ENCODE results near the gene DCTD. TPM values are rescaled to one million over a fixed set of nuclear protein-coding genes. Genes with fewer than 3 reads are reported as not detected.

DCTD gene
- total and polyA plus RNA-seq, 10 of the 15 experiments (the other 5 are each of a cell fraction or from before 2014, with no cell fraction given): 37.8 to 137 (median 92.1) TPM

DNA sequence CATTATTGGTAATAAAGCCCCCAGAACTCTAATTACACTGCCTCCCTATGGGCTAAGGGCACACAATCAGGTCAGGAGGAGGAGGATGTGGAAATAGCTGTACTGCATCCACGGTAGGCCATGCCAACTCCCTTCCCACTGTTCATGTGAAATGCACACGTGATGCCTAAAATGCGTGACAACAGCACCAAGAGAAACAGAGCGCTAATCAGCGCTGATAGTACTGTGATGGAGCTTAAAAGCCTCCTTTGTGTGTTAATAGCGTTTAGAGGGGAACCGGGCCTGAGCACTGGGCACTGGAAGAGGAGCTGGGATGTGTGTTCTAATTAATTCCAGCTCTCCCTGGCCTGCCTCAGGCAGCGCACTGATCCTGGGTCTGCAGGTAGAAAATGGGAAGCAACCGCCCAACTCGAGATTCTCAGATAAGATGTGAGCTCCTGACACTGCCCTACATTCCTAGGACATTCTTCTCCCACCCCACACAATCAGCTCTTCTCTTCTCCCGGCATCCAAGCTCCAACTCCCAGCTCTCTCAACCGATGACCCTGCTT lies 12.9 kb downstream of the DCTD start:
- DNase-seq (ENCODE audit: low read depth, low spot score): no peak
- no peak for TF ChIP-seq BRCA1 (IDR thresholded peaks at IDR 0.05; ENCODE audit: low read depth, low read length)
- no peak for TF ChIP-seq SPI1 (IDR thresholded peaks at IDR 0.05; ENCODE audit: borderline replicate concordance, insufficient read depth, low read depth, low read length)
- TF ChIP-seq RBBP5 (conservative IDR thresholded peaks at IDR 0.05): no peak
- TF ChIP-seq LARP7 (IDR thresholded peaks at IDR 0.05): no peak
- no peak for TF ChIP-seq SUPT20H (IDR thresholded peaks at IDR 0.05; ENCODE audit: borderline replicate concordance, control insufficient read depth, low read depth, low read length)
- TF ChIP-seq CHD4 (IDR thresholded peaks at IDR 0.05): no peak
- no peak for TF ChIP-seq ZBED1 (IDR thresholded peaks at IDR 0.05; ENCODE audit: borderline replicate concordance)
- TF ChIP-seq TARDBP (IDR thresholded peaks at IDR 0.05; ENCODE audit: borderline replicate concordance): no peak
- TF ChIP-seq, protein P1, sequence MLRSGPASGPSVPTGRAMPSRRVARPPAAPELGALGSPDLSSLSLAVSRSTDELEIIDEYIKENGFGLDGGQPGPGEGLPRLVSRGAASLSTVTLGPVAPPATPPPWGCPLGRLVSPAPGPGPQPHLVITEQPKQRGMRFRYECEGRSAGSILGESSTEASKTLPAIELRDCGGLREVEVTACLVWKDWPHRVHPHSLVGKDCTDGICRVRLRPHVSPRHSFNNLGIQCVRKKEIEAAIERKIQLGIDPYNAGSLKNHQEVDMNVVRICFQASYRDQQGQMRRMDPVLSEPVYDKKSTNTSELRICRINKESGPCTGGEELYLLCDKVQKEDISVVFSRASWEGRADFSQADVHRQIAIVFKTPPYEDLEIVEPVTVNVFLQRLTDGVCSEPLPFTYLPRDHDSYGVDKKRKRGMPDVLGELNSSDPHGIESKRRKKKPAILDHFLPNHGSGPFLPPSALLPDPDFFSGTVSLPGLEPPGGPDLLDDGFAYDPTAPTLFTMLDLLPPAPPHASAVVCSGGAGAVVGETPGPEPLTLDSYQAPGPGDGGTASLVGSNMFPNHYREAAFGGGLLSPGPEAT (IDR thresholded peaks at IDR 0.05; ENCODE audit: low read depth): no peak
- no peaks in the 10 kb centered on the region for H3K27me3 ChIP-seq (replicated peaks in 1 of 2; ENCODE audit: control insufficient read depth in 2 of 2, insufficient read depth in 2 of 2, low read length in 1 of 2)
- H2AFZ ChIP-seq (ENCODE audit: control insufficient read depth, low read depth, low read length): no peak overlapping the region
- ChIA-PET CTCF (interaction anchor here (1.0 to 1.6 kb wide), 3 partner anchors 10 to 21 kb away, joined by 3 to 4 read pairs (median 4); no protein-coding TSS in a partner anchor), SMC1A (ENCODE audit: uncharacterized antibody, unreplicated experiment) (interaction anchor here (0.7 to 1.1 kb wide), 2 partner anchors 12 to 346 kb away, joined by 3 read pairs; no protein-coding TSS in a partner anchor), RAD21 (ENCODE audit: unreplicated experiment) (interaction anchor here (1.2 kb wide), 1 partner anchor 21 kb away, joined by 3 read pairs; no protein-coding TSS in a partner anchor), POLR2A (no interaction called here)
- peaks cover 10 to 12% of the 10 kb centered on the region in 2 experiments; a peak in 3 of 4 replicates for H3K36me3 ChIP-seq (ENCODE audit: control insufficient read depth in 2 of 2, insufficient read depth in 2 of 2, low read length in 1 of 2)
- ATAC-seq: no peak
- no peak for FAIRE-seq
- no TSS peak for BruUV-seq (replicated peaks)
- H3K4me3 ChIP-seq: no peak overlapping the region
- H3K4me2 ChIP-seq (ENCODE audit: control insufficient read depth, insufficient read depth): no peak overlapping the region
- H4K20me1 ChIP-seq (ENCODE audit: control insufficient read depth, insufficient read depth): no peaks in the 10 kb centered on the region
- 90% methylated on average over 12 of the region's 12 CpGs for WGBS (ENCODE audit: insufficient coverage, insufficient replicate concordance, low lambda C conversion rate, missing lambda C conversion rate)
- no peaks in the 10 kb centered on the region for H3K4me1 ChIP-seq (ENCODE audit: control insufficient read depth, insufficient read depth, low read length)
- intact Hi-C loops (cut with micrococcal nuclease; ENCODE audit: unreplicated experiment) (no loop called here), in situ Hi-C loops (cut with MboI) (no loop called here)
- H3K79me2 ChIP-seq (ENCODE audit: control insufficient read depth, insufficient read depth, low read length): no peaks in the 10 kb centered on the region
- no peak overlapping the region for H3K27ac ChIP-seq (ENCODE audit: control insufficient read depth, insufficient read depth)
- H3K9ac ChIP-seq (ENCODE audit: control insufficient read depth, insufficient read depth, low read length): no peak overlapping the region
- no peaks in the 10 kb centered on the region for H3K9me3 ChIP-seq (replicated peaks; ENCODE audit: control insufficient read depth, insufficient read depth, low read length)
